Duodenal mucosa (tissue), 2 donors: Measurements from ENCODE around the gene ACTL10.
A peak's percentile ranks its signal among the peaks of the same experiment; 100 is the strongest.

Experiments
- H3K27ac ChIP-seq: one replicate; pipeline ENCODE4 v1.7.0; 2013; ENCODE audit warnings: low read depth, low read length
- H3K27me3 ChIP-seq, 2 donors: one replicate each; pipeline ENCODE4 v1.7.0; 2013; ENCODE audit warnings: low read length in 2 of 2, control low read depth in 1 of 2; ENCODE audit not compliant: insufficient read depth in 2 of 2, control insufficient read depth in 1 of 2
- H3K36me3 ChIP-seq, 2 donors: one replicate each; pipeline ENCODE4 v1.7.0; 2013; ENCODE audit warnings: low read length in 2 of 2, control low read depth in 1 of 2; ENCODE audit not compliant: insufficient read depth in 2 of 2, control insufficient read depth in 1 of 2
- H3K4me1 ChIP-seq, 2 donors: one replicate each; pipeline ENCODE4 v1.7.0; 2013; ENCODE audit warnings: low read length in 2 of 2, control low read depth in 1 of 2; ENCODE audit not compliant: insufficient read depth in 2 of 2, control insufficient read depth in 1 of 2
- H3K4me3 ChIP-seq, 2 donors: one replicate each; pipeline ENCODE4 v1.7.0; 2013; ENCODE audit warnings: low read length in 2 of 2, low read depth in 1 of 2
- H3K9ac ChIP-seq, 2 donors: one replicate each; pipeline ENCODE4 v1.7.0; 2013; ENCODE audit warnings: low read length in 2 of 2, low read depth in 1 of 2
- H3K9me3 ChIP-seq, 2 donors: one replicate each; pipeline ENCODE4 v1.7.0; 2013; ENCODE audit warnings: low read length in 2 of 2, control low read depth in 1 of 2; ENCODE audit not compliant: control insufficient read depth in 1 of 2

The ACTL10 gene

DNA sequence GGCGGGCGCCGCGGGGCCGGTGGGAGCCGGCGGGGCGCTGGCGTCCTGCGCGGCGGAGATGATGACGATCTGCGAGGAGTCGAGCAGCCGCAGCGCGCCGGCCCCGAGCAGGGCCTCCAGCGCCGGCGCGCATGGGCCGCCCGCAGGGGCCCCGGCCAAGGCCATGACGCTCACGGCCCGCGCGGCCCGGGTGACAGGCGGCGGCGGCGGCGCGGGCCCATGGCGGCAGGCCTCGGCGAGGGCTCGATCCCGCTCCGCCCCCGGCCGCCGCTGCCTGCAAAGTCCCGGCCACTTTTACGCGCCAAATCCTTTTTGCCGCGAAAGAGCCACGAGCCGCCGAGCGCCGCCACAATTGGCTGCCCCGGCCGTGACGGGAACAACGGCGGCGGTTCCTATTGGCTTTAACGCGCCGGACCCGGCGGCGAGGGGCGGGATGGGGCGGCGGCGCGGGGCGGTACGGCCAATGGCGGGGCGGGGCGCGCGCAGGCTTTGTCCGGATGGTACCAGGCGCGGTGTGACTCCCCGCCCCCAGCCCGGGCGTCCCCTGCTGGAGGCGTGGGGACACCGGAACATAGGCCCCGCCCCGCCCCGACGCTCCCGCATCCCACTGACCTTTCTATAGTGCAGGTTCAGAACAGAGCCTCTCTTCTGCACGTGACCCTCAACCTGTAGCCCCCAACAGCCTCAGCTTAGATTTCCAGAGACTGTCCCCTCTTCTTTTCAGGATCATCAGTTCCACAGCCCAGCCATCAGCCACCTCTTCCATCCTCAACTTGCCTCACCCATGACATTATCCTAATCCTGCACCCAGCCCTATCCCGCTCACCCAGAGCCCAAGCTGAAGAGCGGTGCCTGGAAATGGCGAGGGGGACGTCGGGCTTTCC is 19.6 kb downstream of the ACTL10 start, which contains the start of gene E2F1:
E2F1 (minus strand) TSS at position 286 of the 884 bp plus-strand sequence; CDS start at position 165, 121 bp downstream.
- Histone ChIP-seq H3K9ac (peak within 1 kb of the TSS; percentile 26 to 66), H3K9me3 (no peaks in the 10 kb centered on the region), H3K27me3 (no peaks in the 10 kb centered on the region), H3K4me3 (peak within 1 kb of the TSS; percentile 53 to 68), H3K36me3 (no peaks in the 10 kb centered on the region), H3K27ac (no peak within 1 kb of the TSS), H3K4me1 (peaks cover 17 to 19% of the 10 kb centered on the region in 2 donors)

GRCh38 chr20:33686984-33687366 is 20.2 kb downstream of the ACTL10 start:
- peak overlapping the region in 1 of 2 donors; percentile 47 for H3K9ac ChIP-seq
- peak overlapping the region; percentile 51 to 64 for H3K4me3 ChIP-seq
- H3K27ac ChIP-seq, result no peak overlapping the region

DNA sequence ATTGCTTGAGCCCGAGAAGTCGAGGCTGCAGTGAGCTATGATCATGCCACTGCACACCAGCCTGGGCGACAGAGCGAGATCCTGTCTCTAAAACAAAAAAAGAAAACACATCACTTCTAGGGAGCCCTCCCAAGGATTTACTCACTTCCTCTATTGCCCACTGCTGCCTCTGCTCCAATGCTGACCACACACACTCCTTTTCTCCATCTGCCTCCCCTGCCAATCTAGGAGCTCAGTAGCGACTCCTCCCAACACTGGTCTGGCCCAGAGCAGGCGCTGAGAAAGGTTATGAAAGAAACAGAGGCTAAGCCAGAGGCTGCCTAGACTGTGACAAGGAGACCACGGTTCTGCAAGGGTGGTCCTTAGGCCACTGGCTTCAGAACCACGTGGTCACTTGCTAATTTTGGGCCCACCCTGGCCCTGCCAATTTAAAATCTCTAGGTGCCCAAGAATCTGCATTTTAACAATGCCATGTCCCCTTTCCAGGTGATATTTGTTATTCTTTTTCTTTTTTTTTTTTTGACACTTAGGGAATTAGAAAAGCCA is 20.7 kb downstream of the ACTL10 start:
- no peak overlapping the region for H3K27ac ChIP-seq
- no peaks in the 10 kb centered on the region for H3K27me3 ChIP-seq
- peaks cover 17 to 19% of the 10 kb centered on the region in 2 donors for H3K4me1 ChIP-seq
- H3K4me3 ChIP-seq, result no peak overlapping the region
- H3K9ac ChIP-seq, result no peak overlapping the region
- H3K36me3 ChIP-seq, result no peaks in the 10 kb centered on the region
- H3K9me3 ChIP-seq, result no peaks in the 10 kb centered on the region

More at GRCh38 chr20:33686984-33687366, 20.2 kb downstream of the ACTL10 start:
- Histone ChIP-seq H3K9me3 (no peaks in the 10 kb centered on the region), H3K4me1 (peaks cover 17 to 19% of the 10 kb centered on the region in 2 donors), H3K36me3 (no peaks in the 10 kb centered on the region), H3K27me3 (no peaks in the 10 kb centered on the region)

DNA sequence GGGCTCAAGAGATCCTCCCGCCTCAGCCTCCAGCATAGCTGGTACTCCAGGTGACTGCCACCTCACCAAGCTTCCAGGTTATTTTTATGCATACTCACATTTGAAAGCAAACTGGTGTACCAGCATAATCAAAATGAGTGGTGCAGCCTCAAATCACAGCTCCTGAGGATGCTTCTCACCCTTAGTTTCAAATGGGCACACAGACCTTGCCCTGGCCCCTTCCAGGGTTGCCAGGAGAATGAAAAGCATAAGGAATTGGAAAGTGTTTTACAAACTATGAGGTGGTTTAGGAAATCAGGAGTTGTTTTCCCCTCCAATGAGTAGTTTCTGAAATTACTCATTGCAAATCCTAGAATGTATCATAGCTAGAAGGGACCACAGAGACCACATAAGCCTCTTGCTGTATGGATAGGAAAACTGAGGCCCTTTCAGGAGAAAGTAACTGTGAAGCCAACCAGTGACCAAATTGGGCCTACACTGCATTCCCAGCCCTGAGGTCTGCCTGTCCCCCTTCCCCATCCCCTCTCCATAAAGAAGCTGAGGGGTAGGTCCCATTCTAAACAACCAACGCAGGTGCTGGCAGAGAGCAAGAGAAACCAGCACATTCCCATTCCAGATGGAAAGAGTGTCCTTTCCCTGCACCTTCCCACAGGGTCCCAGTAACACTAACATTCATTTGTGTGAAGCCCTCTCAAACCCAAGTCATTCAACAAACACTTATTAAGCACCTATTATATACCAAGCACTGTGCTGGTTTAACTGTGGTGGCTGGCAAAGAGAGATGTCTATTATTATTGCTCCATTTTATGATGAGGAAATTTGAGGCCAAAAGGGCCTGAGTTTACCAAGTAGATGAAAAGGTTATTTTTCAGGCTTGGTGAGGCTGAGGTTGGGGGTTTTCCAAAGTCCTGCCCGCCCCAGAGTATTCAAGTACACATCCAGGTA is 21.5 kb downstream of the ACTL10 start:
- Histone ChIP-seq H3K27ac (no peak overlapping the region), H3K4me1 (peaks cover 17 to 19% of the 10 kb centered on the region in 2 donors), H3K27me3 (no peaks in the 10 kb centered on the region), H3K4me3 (no peak overlapping the region), H3K9me3 (no peaks in the 10 kb centered on the region), H3K36me3 (no peaks in the 10 kb centered on the region), H3K9ac (no peak overlapping the region)

- Histone ChIP-seq H3K36me3 (no peaks in the 10 kb centered on the region), H3K9me3 (no peaks in the 10 kb centered on the region), H3K27me3 (no peaks in the 10 kb centered on the region), H3K4me3 (no peak overlapping the region), H3K27ac (no peak overlapping the region), H3K4me1 (peaks cover 17 to 19% of the 10 kb centered on the region in 2 donors), H3K9ac (no peak overlapping the region)
These were observed 22.2 kb downstream of the ACTL10 start for GRCh38 chr20:33688938-33689424.

GRCh38 chr20:33689493-33689892 is 22.8 kb downstream of the ACTL10 start:
- H3K27me3 ChIP-seq, result no peaks in the 10 kb centered on the region
- H3K4me1 ChIP-seq, result peaks cover 14 to 17% of the 10 kb centered on the region in 2 donors
- H3K9me3 ChIP-seq, result no peaks in the 10 kb centered on the region
- H3K36me3 ChIP-seq, result no peaks in the 10 kb centered on the region
- no peak overlapping the region for H3K9ac ChIP-seq
- H3K4me3 ChIP-seq, result no peak overlapping the region
- H3K27ac ChIP-seq, result no peak overlapping the region

- Histone ChIP-seq H3K4me1 (peaks cover 9 to 12% of the 10 kb centered on the region in 2 donors), H3K27ac (no peak overlapping the region), H3K9ac (no peak overlapping the region)
These were observed 23.2 kb downstream of the ACTL10 start for GRCh38 chr20:33689973-33690372.

DNA sequence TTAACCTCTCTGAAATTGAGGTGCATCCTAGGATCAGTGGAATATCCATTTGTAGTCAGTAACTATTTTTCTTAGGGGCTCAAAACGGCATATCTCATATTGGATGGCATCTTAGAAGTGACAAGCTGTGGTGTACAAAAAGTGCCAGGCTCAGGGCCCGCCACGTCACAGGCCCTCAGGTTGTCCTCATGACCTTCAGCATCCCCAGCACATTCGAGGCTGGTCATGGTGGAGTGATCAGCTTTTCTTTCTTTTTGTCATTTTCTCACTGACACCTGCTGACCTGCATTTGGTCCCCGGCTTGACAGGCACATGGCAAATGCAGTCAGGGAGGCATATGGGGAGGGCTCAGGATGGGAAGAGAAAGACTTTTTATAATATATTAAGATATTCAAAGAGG is 26.5 kb downstream of the ACTL10 start:
- no peaks in the 10 kb centered on the region for H3K36me3 ChIP-seq
- no peaks in the 10 kb centered on the region for H3K27me3 ChIP-seq
- no peak overlapping the region for H3K4me3 ChIP-seq
- H3K4me1 ChIP-seq, result no peaks in the 10 kb centered on the region
- H3K9me3 ChIP-seq, result no peaks in the 10 kb centered on the region
- H3K27ac ChIP-seq, result no peak overlapping the region
- H3K9ac ChIP-seq, result no peak overlapping the region

More at GRCh38 chr20:33689973-33690372, 23.2 kb downstream of the ACTL10 start:
- Histone ChIP-seq H3K36me3 (no peaks in the 10 kb centered on the region), H3K9me3 (no peaks in the 10 kb centered on the region), H3K27me3 (no peaks in the 10 kb centered on the region), H3K4me3 (no peak overlapping the region)

DNA sequence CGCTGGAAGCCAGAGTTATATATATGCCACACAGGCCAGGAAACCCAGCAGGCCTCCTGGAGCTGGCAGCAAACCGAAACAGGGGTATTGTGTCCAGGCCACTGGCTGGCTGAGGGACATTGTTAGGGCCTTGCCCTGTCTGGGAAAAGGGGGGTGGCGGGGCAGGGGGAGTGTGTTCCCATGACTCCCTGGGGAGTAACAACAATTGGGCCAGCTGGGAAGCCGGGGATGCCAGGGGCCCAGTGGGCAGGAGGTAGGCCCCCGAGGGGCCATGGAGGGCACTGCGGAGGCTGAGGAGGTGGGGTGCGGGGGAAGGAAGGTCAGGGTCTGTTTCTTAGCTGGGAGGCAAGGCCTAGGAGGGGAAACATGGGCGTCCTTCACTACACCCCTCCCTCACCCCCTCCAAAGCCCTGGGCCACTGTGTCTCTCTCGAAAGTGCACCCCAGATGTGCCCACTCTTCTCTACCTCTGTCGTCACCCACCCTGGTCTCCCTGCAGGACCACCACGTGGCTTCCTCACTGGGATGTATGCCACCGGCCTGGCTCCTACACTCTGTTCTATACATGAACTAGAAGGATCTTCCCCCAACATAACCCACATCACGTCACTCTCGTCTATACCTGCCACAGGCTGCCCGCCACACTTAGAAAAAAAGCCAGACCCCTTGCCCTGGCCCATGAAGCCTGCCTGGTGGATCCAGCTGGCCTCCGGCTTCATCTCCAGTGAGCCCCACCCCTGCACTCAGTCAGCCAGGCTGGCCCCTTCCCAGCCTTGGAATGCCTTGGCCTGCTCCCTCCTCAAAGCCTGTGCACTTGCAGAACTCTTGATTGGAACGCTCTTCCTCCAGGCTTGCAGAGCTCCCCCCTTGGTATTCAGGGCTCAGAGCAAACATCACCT is 27.2 kb downstream of the ACTL10 start:
- no peak overlapping the region for H3K4me3 ChIP-seq
- H3K36me3 ChIP-seq, result no peaks in the 10 kb centered on the region
- H3K27me3 ChIP-seq, result no peaks in the 10 kb centered on the region
- no peaks in the 10 kb centered on the region for H3K9me3 ChIP-seq
- H3K4me1 ChIP-seq, result no peaks in the 10 kb centered on the region
- H3K27ac ChIP-seq, result no peak overlapping the region
- H3K9ac ChIP-seq, result no peak overlapping the region
